GM19395 (cell line): Measurements from ENCODE around the gene HOXB2.
"Not testable (repeated sequence)": the region's sequence is repeated elsewhere in the genome, so short reads cannot be mapped to it uniquely, and the experiment has no call there.

Experiments
- ATAC-seq: cut with Tn5 transposase; IDR thresholded peaks from one replicate; pipeline ENCODE4 v1.9.1; 2021; ENCODE audit warnings: mild to moderate bottlenecking, moderate library complexity; ENCODE audit not compliant: unreplicated experiment

The HOXB2 gene

GRCh38 chr17:48542114-48542656 is 2.7 kb downstream of the HOXB2 start:
- ATAC-seq: no peak

DNA sequence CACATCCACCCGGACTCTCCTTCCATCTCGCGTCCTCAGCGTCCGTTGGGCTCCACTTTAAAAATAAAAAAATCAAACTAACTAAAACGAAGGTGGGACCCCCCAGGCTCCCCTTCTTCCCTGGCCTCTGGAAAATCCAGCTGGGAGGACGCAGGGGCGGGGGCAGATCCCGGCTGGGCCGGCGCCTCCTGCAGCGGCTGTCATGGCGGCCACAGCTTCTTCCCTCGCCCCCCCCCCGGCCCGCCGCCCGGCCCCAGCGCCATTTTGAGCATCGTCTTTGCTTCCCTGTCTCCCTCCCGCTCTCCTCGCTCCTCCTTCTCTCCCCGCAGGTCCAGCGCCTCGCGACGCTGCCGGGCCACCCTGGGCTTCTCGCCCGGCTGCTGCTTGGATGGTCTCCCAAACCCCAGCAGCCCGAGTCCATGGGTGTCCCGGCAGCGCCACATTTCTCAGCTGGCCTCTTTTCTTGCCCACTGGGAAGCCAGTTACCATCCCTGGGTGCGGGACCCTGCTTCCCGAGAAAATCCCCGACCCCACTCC is 3.3 kb downstream of the HOXB2 start:
- no peak for ATAC-seq

- ATAC-seq: no peak
These were observed 3.8 kb downstream of the HOXB2 start for GRCh38 chr17:48541036-48541576.

DNA sequence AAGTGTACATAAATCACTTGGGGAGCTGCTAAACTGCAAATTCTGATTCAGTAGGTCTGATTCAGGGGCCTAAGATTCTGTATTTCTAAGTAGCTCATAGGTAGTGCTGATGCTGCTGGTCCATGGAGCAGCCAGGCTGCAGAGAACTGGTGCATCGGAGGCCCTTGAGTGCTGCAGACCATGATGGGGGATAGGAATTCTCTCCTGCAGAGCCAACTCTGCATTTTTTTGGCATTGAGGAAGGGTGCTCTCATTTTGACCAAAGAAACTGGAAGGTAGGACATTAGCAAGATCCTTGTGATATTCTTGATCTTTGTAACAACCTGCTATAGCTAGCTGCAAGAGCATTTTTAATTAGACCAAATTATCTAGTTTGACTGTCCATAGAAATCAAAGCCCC is 4.7 kb downstream of the HOXB2 start:
- no peak for ATAC-seq

DNA sequence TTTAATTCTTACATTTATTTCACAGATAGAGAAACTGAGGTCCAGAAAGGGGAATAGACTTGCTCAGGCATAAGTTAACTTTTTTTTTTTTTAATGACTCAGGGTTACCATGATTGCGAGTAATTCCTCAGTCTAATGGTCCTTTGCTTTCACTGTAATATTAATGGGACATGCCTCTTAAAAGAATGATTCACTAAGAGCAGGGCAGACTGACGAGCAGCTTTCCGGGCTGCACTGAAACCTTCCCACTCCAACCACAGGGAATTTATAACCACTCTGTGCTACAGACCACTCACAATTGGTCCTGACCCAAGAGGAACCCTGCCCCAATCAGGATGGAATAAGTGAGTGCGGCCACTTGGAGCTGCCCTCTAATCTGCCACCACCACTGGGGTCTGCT is 5.7 kb downstream of the HOXB2 start:
- no peak for ATAC-seq

GRCh38 chr17:48537316-48537715 is 7.6 kb downstream of the HOXB2 start:
- no peak for ATAC-seq

- not testable (repeated sequence) for ATAC-seq
These were observed 8.9 kb downstream of the HOXB2 start for GRCh38 chr17:48535793-48536559.

DNA sequence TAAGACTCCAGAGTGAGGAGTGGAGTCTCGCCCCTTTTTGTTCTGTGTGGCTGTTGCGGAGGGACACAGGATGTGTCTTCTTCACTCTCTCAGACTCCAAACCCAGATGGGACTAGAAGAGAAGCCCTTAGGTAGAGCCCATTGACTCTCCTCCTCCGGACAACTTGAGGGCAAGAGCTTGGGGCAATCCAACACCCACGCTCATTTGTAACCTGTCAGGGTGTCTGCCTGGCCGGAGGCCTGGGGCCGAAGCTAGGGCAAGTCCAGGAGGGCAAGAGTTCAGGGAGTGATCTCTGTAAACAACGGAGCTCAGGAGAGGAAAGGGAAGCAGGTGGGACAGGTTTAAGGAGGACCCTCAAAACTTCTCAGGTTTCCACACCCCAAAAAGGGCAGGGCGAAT is 12.6 kb downstream of the HOXB2 start:
- ATAC-seq: no peak

DNA sequence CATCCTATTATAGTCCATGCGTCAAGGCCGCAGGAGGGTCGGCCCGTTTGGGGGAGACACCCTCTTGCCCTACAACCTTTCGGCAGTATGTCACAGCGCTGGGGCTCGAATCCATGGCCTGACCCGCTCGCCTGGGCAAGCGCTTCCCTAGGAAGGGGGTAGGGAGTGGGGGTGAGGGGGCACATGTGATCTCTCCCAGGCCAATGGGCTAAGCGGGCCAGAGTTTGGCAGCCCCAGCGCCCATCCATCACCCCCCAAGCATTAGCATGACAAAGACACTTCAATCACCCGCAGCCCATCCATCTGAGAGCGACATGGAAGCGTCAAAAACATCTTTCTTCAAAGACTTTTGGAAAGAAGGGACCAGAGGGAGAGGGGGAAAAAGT is 14.0 kb downstream of the HOXB2 start, which contains the start of gene HOXB1:
Gene HOXB1, minus strand, starts transcription at position 125 of the 386 bp plus-strand sequence. Its CDS starts 107 bp downstream, at position 18.
- no peak for ATAC-seq

DNA sequence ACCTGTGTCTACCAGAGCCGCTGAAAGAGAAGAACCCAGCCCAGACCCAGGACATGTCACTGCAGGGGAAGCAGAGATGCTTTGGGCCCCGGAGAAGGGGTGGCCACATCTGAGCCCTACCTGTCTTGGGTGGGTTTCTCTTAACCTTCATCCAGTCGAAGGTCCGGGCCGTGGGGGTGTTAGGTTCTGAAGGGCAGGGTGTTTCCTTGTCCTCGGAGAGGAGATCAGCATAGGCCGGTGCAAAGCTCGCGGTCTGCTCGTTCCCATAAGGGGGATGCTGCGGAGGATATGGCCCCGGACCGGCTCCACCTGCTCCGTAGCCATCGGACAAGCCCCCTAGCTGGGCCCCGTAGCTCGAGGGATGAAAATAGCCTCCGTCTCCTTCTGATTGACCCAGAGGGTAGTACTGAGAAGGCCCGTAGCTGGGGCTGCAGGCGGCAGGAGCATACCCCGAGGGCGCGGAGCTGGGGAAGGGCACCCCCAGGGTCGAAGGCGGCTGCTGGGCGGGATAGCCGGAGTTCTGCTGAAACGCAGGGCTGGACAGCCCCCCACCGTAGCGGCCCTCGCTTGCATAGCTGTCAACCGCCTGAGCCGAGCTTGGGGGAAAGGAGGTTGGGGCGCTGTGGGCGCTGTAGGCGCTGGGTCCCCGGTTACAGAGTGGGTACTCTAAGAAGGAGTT is 14.6 kb downstream of the HOXB2 start:
- no peak for ATAC-seq

DNA sequence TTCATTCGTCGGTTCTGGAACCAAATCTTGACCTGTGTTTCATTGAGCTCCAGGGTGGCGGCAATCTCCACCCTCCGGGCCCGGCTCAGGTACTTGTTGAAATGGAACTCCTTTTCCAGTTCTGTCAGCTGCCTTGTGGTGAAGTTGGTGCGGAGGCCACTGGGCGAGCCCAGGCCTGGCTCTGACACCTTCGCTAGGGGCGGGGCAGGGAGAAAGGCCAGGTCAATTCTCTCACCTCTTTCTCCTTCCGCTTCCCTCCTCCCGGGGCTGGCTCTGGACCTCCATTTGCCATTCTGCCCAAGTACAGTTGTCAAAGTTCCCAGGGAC is 15.3 kb downstream of the HOXB2 start:
- ATAC-seq: no peak

GRCh38 chr17:48528936-48529682 is 15.8 kb downstream of the HOXB2 start:
- no peak for ATAC-seq

GRCh38 chr17:48528153-48528935 is 16.6 kb downstream of the HOXB2 start:
- no peak for ATAC-seq

- no peak for ATAC-seq
These were observed 17.4 kb downstream of the HOXB2 start for GRCh38 chr17:48527547-48527932.

DNA sequence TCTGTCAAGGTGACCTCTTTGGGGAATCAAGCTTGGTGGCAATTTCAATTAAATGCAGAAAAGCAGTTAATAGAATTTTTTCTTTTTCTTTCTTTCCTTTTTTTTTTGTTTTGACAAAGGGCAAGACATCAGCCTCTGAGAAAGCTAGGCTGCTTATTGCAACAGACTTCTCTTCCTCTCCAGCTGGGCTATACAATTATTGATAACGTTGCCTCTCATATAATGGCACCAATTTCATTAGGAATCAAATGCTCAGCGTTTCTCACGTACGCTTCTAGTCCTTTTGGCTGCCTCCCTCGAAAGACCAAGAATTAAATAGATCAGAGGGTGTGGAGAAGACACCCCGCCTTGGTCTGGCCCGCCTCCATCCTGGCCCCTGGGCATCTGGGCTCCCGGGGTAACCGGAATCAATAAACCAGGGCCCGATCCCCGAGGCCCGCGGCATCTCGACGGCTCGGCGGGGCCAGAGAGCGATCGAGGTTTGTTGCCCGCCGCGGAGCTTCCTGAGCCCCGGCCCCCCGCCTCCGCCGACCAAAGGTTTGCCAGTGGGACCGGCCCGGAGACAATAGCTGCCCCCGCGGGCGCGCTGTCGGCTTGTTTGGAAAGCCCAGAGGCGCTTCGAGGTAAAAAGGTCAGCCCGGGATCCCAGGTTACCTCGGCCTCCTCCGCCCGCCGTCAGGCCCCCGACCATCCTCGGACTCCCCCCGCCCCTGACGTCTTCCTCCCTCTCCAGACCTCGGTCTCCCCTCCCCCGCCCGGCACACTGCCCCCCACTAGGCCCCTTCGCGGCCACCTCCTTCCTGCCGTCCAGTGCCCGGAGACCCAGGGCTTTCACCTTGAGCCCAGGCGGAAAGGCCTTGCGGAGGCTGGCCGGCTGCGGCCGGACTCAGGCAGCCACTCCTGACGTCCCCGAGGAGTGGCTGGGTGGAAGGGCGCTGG is 18.0 kb downstream of the HOXB2 start:
- no peak for ATAC-seq

GRCh38 chr17:48523010-48523409 is 21.9 kb downstream of the HOXB2 start:
- no peak for ATAC-seq

- ATAC-seq: no peak
These were observed 22.8 kb downstream of the HOXB2 start for GRCh38 chr17:48522031-48522653.

GRCh38 chr17:48520631-48521079 is 24.3 kb downstream of the HOXB2 start:
- ATAC-seq: no peak

- no peak for ATAC-seq
These were observed 25.5 kb downstream of the HOXB2 start for GRCh38 chr17:48519427-48519826.
